Colonic mucosa (tissue), 4 donors: ENCODE results near the gene STT3B. TPM values are rescaled to one million over a fixed set of nuclear protein-coding genes. Genes with fewer than 3 reads are reported as not detected.

Experiments used
- DNase-seq: peaks from one replicate; pipeline ENCODE4 v3.0.0-alpha.2; 2020
- H3K27ac ChIP-seq: fragments of 200-600 bp; one replicate; pipeline ENCODE4 v1.8.0; 2021
- H3K27me3 ChIP-seq: fragments of 200-600 bp; one replicate; pipeline ENCODE4 v1.8.0; 2021
- H3K36me3 ChIP-seq: fragments of 200-600 bp; one replicate; pipeline ENCODE4 v1.8.0; 2021
- H3K4me1 ChIP-seq: fragments of 200-600 bp; one replicate; pipeline ENCODE4 v1.8.0; 2021; ENCODE audit warnings: mild to moderate bottlenecking
- H3K4me3 ChIP-seq: fragments of 200-600 bp; one replicate; pipeline ENCODE4 v1.8.0; 2021
- H3K9ac ChIP-seq, 2 donors: one replicate each; pipeline ENCODE4 v1.7.0; 2013; ENCODE audit warnings: control low read depth in 2 of 2, low read depth in 2 of 2, low read length in 2 of 2
- H3K9me3 ChIP-seq: fragments of 200-600 bp; one replicate; pipeline ENCODE4 v1.8.0; 2021
- CTCF ChIP-seq: fragments of 200-600 bp; IDR thresholded peaks from one replicate; pipeline ENCODE4 v1.8.0; 2022; ENCODE audit warnings: antibody characterized with exemption, mild to moderate bottlenecking
- intact Hi-C: fragments of 100-400 bp; cut with DNase I; formaldehyde crosslinking; loops from one replicate; pipeline ENCODE4 v1.14.1; 2022
- total RNA-seq, 2 donors: library from RNA; stranded (reverse); fragmentation: NEBNext Ultra II Directional in 1 of 2; extraction: Animal tissue kit (Norgen Biotek cat#: 25700) in 1 of 2; gene quantifications; one replicate each; pipeline ENCODE4 v1.2.1, GENCODE V29; 2021
- donor health status: healthy.
- donor health status: DM: no; HTN: no; CAD: no.
- donor health status: DM: no; HTN: no; CAD: no.

Gene STT3B
- total RNA-seq, 2 donors from 2014 or later: 118 to 143 TPM

- no peak overlapping the region for H3K27ac ChIP-seq
- no peak for TF ChIP-seq CTCF
- no peaks in the 10 kb centered on the region for H3K27me3 ChIP-seq
- peaks cover 6% of the 10 kb centered on the region for H3K36me3 ChIP-seq
- no peak overlapping the region for H3K9ac ChIP-seq
- DNase-seq: no peak
- H3K4me3 ChIP-seq: no peak overlapping the region
- H3K9me3 ChIP-seq: no peaks in the 10 kb centered on the region
- no peaks in the 10 kb centered on the region for H3K4me1 ChIP-seq
- intact Hi-C loops: no loop called here
These were observed 88.6 kb downstream of the STT3B start for GRCh38 chr3:31621314-31621713.

- no peaks in the 10 kb centered on the region for H3K4me1 ChIP-seq
- H3K27me3 ChIP-seq: no peaks in the 10 kb centered on the region
- no peak for TF ChIP-seq CTCF
- intact Hi-C loops: no loop called here
- DNase-seq: no peak
- no peak overlapping the region for H3K27ac ChIP-seq
- no peak overlapping the region for H3K4me3 ChIP-seq
- H3K9me3 ChIP-seq: no peaks in the 10 kb centered on the region
- no peak overlapping the region for H3K9ac ChIP-seq
- H3K36me3 ChIP-seq: peaks cover 10% of the 10 kb centered on the region
These were observed 90.0 kb downstream of the STT3B start for GRCh38 chr3:31622636-31623288.

- no peak overlapping the region for H3K9ac ChIP-seq
- intact Hi-C loops: no loop called here
- no peak overlapping the region for H3K27ac ChIP-seq
- H3K9me3 ChIP-seq: no peaks in the 10 kb centered on the region
- no peak overlapping the region for H3K4me3 ChIP-seq
- H3K36me3 ChIP-seq: peaks cover 10% of the 10 kb centered on the region
- no peak for DNase-seq
- H3K4me1 ChIP-seq: no peaks in the 10 kb centered on the region
- H3K27me3 ChIP-seq: no peaks in the 10 kb centered on the region
- TF ChIP-seq CTCF: no peak
These were observed 91.5 kb downstream of the STT3B start for GRCh38 chr3:31624083-31624709.

GRCh38 chr3:31625358-31625757, 92.6 kb downstream of the STT3B start:
- no peak for DNase-seq

GRCh38 chr3:31629054-31629453, 96.3 kb downstream of the STT3B start:
- Histone ChIP-seq H3K27ac (no peak overlapping the region), H3K9me3 (no peaks in the 10 kb centered on the region), H3K27me3 (no peaks in the 10 kb centered on the region), H3K4me3 (no peak overlapping the region), H3K9ac (no peak overlapping the region), H3K36me3 (peaks cover 14% of the 10 kb centered on the region), H3K4me1 (no peaks in the 10 kb centered on the region)
- intact Hi-C loops: no loop called here
- no peak for TF ChIP-seq CTCF
- DNase-seq: no peak

More at GRCh38 chr3:31625358-31625757, 92.6 kb downstream of the STT3B start:
- Histone ChIP-seq H3K36me3 (peaks cover 10% of the 10 kb centered on the region), H3K27me3 (no peaks in the 10 kb centered on the region), H3K4me3 (no peak overlapping the region), H3K4me1 (no peaks in the 10 kb centered on the region), H3K27ac (no peak overlapping the region), H3K9ac (no peak overlapping the region), H3K9me3 (no peaks in the 10 kb centered on the region)
- intact Hi-C loops: no loop called here
- TF ChIP-seq CTCF: no peak
